ENCODE measurements around the gene CTSH.
"Not testable (repeated sequence)": the region's sequence is repeated elsewhere in the genome, so short reads cannot be mapped to it uniquely, and the experiment has no call there.

Gene CTSH

DNA sequence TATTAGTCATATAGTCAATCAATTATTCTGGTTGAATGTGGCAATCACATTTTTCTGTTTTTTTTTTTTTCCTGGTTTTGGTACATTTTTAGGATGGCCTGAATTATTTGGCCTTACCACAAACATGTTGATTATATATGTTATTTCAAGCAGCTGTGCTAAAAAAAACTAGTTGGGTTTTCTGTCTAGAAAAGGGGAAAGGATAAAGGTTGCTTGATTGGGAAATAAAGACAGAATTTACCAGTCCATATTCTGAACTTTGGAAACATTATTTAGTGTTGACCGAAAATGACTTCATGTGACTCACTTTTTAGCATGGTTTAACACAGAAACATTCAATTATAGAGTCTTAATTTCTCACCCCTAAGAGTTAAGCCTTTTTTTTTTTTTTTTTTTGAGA is 64.0 kb downstream of the CTSH start:
- no peak for DNase-seq (ENCODE audit: low spot score)

GRCh38 chr15:78880242-78880533 is 64.7 kb downstream of the CTSH start:
- no peak for DNase-seq (ENCODE audit: low spot score)

GRCh38 chr15:78879517-78880241 is 65.2 kb downstream of the CTSH start:
- no peak for DNase-seq (ENCODE audit: low spot score)

DNA sequence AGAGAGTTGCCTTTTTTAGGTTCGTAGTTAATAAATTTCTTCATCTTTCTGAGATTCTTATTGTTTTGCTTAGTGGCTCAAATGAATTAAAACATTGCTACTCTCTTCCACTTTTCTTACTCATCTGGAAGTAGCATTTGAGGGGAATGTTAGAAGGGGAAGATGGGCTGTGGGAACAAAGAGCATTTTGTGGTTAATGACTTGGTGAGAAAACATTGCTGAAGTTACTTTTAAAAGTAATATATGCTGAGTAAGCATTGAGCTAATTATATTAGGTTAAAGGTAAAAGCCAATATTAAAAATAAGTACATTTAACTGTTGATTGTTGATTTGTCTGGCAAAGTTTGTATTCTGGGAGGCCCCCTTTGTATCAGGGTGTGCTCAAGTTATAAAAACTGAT is 66.5 kb downstream of the CTSH start:
- no peak for DNase-seq (ENCODE audit: low spot score)

- DNase-seq (ENCODE audit: low spot score) = not testable (repeated sequence)
Measured at GRCh38 chr15:78876954-78877353, 67.9 kb downstream of the CTSH start.

- DNase-seq (ENCODE audit: low spot score) = no peak
Measured at GRCh38 chr15:78875107-78875914, 69.5 kb downstream of the CTSH start.

- DNase-seq (ENCODE audit: low spot score) = no peak
Measured at GRCh38 chr15:78873793-78874765, 70.8 kb downstream of the CTSH start.

DNA sequence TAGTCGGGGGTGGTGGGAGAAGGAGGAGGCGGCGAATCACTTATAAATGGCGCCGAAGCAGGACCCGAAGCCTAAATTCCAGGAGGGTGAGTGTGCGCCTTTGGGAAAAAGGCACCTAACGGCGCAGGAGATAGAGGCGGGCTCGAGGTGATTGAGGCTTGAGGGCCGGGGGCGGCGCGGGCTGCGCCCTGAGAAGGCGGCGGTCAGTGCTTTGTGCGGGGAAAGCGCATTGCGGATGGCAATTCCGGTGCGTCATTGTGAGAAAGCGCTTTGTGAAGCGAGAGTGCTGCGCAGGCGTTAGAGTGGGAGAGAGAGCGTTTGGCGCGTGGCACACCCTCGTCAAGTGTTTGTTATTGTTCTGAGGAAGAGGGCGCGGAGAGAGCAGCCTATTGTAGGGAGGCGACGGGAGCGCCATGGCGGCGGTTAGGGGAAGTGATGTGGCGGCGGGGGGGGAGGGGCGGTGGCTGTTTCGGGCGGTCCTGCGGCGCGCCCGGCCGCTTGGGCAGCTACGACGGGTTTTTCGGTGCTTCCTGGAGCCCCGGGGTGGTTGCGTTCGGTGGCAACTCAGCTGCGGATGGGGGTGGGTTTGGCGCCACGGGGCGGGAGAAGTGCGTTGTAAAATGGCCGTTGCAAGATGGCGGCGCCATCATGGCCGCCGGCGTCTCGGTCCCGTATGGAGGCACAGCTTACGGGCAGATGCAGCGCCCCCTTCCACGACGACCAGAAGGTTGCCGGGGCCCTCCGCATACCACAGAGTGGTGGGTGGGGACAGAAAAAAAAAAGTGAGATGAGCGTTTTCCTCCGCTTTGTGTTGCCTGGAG is 71.7 kb downstream of the CTSH start:
- DNase-seq (ENCODE audit: low spot score) = peak; percentile 92

DNA sequence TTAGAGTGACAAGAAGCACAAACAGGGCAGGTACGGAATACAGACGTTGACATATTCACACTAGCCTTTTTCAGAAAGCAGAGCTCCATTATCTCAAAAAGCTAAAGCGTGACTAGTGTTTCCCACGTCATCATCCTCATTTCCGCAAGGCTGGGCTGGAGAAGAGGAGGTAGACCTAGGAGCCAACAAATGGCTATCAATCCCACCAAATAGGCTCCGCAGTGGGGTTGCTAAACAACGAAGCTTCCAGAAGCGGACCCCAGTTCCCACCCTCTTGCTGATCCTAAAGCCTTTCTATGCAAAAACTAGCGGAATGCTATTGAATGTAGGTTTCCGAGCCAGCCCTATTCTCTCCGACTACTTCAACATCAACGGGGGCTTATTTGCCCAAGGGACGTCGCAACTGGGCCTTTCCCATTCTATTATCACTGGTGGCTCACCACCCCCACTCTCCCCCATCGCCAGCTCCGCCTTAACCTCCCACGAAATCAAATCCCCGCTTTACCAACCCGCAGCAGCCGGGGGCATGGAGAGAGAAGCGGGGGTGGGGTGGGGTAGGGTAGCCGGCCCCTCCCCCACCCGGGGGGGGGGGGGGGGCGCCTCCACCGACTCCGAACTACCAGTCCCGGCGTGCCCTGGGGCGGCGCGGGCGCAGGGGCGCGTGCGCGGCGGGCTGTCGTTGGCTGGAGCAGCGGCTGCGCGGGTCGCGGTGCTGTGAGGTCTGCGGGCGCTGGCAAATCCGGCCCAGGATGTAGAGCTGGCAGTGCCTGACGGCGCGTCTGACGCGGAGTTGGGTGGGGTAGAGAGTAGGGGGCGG is 72.5 kb downstream of the CTSH start, which contains the start of gene MORF4L1:
TSS of gene MORF4L1 (plus strand) at position 736 of the 817 bp plus-strand sequence. CDS start 128 bp downstream, outside the sequence.
- DNase-seq (ENCODE audit: low spot score) = peak; percentile 100

GRCh38 chr15:78871483-78872127 is 73.2 kb downstream of the CTSH start:
- DNase-seq (ENCODE audit: low spot score) = not testable (repeated sequence)

Data from left forelimb (tissue), 1 donor.